Esophagus squamous epithelium (tissue), 4 donors: Measurements from ENCODE around the gene CTRL.
A peak's percentile ranks its signal among the peaks of the same experiment; 100 is the strongest.

Experiments
- POLR2A ChIP-seq, 4 donors: fragments of 450-650 bp; IDR thresholded peaks; one replicate each; pipeline ENCODE4 v1.6.1; 2017; ENCODE audit warnings: antibody characterized with exemption in 4 of 4, mild to moderate bottlenecking in 4 of 4, moderate library complexity in 3 of 4
- TF ChIP-seq, protein P1 (sequence below), 6 experiments: fragments of 450-650 bp in 4 of 6; fragments of 200-600 bp in 2 of 6; sonication (generic) in 2 of 6; IDR thresholded peaks; one replicate each; pipeline ENCODE4 v1.5.1; 2016 to 2019; ENCODE audit warnings: antibody characterized with exemption in 6 of 6, mild to moderate bottlenecking in 4 of 6, moderate library complexity in 4 of 6

DNA sequence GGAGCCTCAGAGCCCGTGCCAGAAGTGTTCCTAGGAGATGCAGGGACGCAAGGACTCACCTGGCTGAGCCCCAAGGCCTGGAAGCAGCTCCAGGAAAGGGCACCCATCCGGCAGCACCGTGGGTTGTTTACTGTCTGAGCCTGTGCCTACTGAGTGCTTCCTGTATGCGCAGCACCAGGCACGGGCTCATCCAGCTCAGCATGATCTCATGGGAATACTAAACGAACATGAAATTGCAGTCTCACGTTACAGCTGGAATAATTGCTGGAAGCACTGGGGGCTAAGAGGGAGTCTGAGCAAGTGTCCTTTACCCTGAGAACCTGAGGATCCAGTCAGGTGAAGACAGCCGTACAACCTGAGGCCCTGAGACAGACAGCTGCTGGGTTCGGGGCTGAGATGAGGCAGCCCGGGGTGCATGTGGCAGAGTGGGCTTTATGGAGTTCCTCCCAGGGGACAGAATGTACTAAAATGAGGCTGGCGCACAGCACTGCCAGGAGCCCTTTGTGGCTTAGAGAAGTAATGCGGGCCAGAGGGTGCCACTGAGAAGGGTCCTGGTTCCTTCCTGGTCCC lies 5.4 kb downstream of the CTRL start:
- no peak for TF ChIP-seq POLR2A (IDR thresholded peaks at IDR 0.05)
- TF ChIP-seq, protein P1, sequence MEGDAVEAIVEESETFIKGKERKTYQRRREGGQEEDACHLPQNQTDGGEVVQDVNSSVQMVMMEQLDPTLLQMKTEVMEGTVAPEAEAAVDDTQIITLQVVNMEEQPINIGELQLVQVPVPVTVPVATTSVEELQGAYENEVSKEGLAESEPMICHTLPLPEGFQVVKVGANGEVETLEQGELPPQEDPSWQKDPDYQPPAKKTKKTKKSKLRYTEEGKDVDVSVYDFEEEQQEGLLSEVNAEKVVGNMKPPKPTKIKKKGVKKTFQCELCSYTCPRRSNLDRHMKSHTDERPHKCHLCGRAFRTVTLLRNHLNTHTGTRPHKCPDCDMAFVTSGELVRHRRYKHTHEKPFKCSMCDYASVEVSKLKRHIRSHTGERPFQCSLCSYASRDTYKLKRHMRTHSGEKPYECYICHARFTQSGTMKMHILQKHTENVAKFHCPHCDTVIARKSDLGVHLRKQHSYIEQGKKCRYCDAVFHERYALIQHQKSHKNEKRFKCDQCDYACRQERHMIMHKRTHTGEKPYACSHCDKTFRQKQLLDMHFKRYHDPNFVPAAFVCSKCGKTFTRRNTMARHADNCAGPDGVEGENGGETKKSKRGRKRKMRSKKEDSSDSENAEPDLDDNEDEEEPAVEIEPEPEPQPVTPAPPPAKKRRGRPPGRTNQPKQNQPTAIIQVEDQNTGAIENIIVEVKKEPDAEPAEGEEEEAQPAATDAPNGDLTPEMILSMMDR (IDR thresholded peaks at IDR 0.05) = peak in 1 of 6 experiments; percentile 27
